A549 (cell line): Measurements from ENCODE around the gene TCEAL9. TPM values are rescaled to one million over a fixed set of nuclear protein-coding genes. Genes with fewer than 3 reads are reported as not detected.

Experiments
- ATAC-seq, 2 experiments: fragments of 200-7000 bp in 1 of 2; fragments of >200 bp in 1 of 2; cut with Nextera tagmentation in 1 of 2; cut with Tn5 transposase in 1 of 2; 3 replicates each; pipeline versions ENCODE4 v1.8.0 to v1.9.1; 2018 to 2020; ENCODE audit warnings: mild to moderate bottlenecking in 1 of 2, moderate library complexity in 1 of 2
- CTCF ChIA-PET: fragments of 300-600 bp; sonication (Branson Sonifier 250); formaldehyde crosslinking; extraction: SDS; loops from one replicate; lab custom pipeline; 2021; ENCODE audit warnings: antibody characterized with exemption, inconsistent platforms; lab: Yijun Ruan, JAX
- POLR2A ChIA-PET: fragments of 350-600 bp; formaldehyde crosslinking; extraction: SDS; loops from one replicate; lab custom pipeline; 2021; ENCODE audit warnings: antibody characterized with exemption, inconsistent platforms; lab: Yijun Ruan, JAX
- DNase-seq, 2 experiments: peaks; one replicate each; pipeline versions ENCODE4 v3.0.0 to v3.0.0-alpha.2; 2011 to 2016; ENCODE audit warnings: low read depth in 1 of 2, low spot score in 1 of 2
- FAIRE-seq: peaks from 2 replicates; lab custom pipeline; 2011; peaks lifted over from hg19 to GRCh38; lab: Jason Lieb, UNC
- H3K27ac ChIP-seq, 2 experiments: fragments of >200 bp; sonication (Bioruptor Twin); formaldehyde crosslinking; 3 replicates each; pipeline ENCODE4 v1.5.1; 2016 to 2017
- H3K4me1 ChIP-seq: fragments of >200 bp; sonication (Bioruptor Twin); formaldehyde crosslinking; 3 replicates; pipeline ENCODE4 v1.6.1; 2016
- H3K4me2 ChIP-seq: fragments of >200 bp; sonication (Bioruptor Twin); formaldehyde crosslinking; 3 replicates; pipeline ENCODE4 v1.6.1; 2016
- H3K4me3 ChIP-seq: fragments of >200 bp; sonication (Bioruptor Twin); formaldehyde crosslinking; 3 replicates; pipeline ENCODE4 v1.5.1; 2016
- H3K9me3 ChIP-seq: fragments of >200 bp; sonication (Bioruptor Twin); formaldehyde crosslinking; 3 replicates; pipeline ENCODE4 v1.6.1; 2016
- BCL3 ChIP-seq: fragments of >200 bp; sonication (Bioruptor Twin); formaldehyde crosslinking; IDR thresholded peaks from 3 replicates; pipeline ENCODE4 v1.6.1; 2016
- CBX2 ChIP-seq: fragments of 200-600 bp; sonication (generic); IDR thresholded peaks from 2 replicates; pipeline ENCODE4 v1.6.1; 2016; ENCODE audit warnings: low read depth, mild to moderate bottlenecking, borderline replicate concordance
- CBX8 ChIP-seq: fragments of 200-600 bp; sonication (generic); IDR thresholded peaks from 2 replicates; pipeline ENCODE4 v1.6.1; 2016
- CHD2 ChIP-seq: fragments of 150-350 bp; IDR thresholded peaks from 2 replicates; pipeline ENCODE4 v1.6.1; 2014; ENCODE audit warnings: low read length; ENCODE audit not compliant: partially characterized antibody
- CTCF ChIP-seq: fragments of >200 bp; sonication (Bioruptor Twin); formaldehyde crosslinking; IDR thresholded peaks from 3 replicates; pipeline ENCODE4 v1.5.1; 2016
- E2F6 ChIP-seq: IDR thresholded peaks from 2 replicates; pipeline ENCODE4 v1.6.1; 2012; ENCODE audit warnings: low read depth, borderline replicate concordance
- EHF ChIP-seq: fragments of 250-450 bp; sonication (Bioruptor Pico); IDR thresholded peaks from 2 replicates; pipeline ENCODE4 v1.5.0; 2020; ENCODE audit warnings: mild to moderate bottlenecking
- EHMT2 ChIP-seq: fragments of 200-600 bp; sonication (generic); IDR thresholded peaks from 2 replicates; pipeline ENCODE4 v1.6.1; 2016; ENCODE audit warnings: antibody characterized with exemption, low read depth, mild to moderate bottlenecking, moderate library complexity
- ELK1 ChIP-seq: fragments of 150-350 bp; IDR thresholded peaks from 2 replicates; pipeline ENCODE4 v1.6.1; 2014; ENCODE audit warnings: low read depth, mild to moderate bottlenecking, low read length
- FOSL2 ChIP-seq, 2 experiments: fragments of 450-650 bp in 1 of 2; fragments of >200 bp in 1 of 2; sonication (Bioruptor Twin) in 1 of 2; formaldehyde crosslinking; IDR thresholded peaks; 2 replicates each; pipeline versions ENCODE4 v1.5.0 to v1.6.1; 2016 to 2020; ENCODE audit warnings: mild to moderate bottlenecking in 1 of 2, moderate library complexity in 1 of 2
- HDAC2 ChIP-seq: fragments of 200-600 bp; sonication (generic); IDR thresholded peaks from 2 replicates; pipeline ENCODE4 v1.6.1; 2016
- HES2 ChIP-seq: fragments of >200 bp; sonication (Bioruptor Twin); formaldehyde crosslinking; IDR thresholded peaks from 2 replicates; pipeline ENCODE4 v1.6.1; 2016
- HEYL ChIP-seq: fragments of 250-450 bp; sonication (Bioruptor Pico); IDR thresholded peaks from 2 replicates; pipeline ENCODE4 v1.8.0; 2021; ENCODE audit warnings: mild to moderate bottlenecking, moderate library complexity
- HMGXB4 ChIP-seq: fragments of 250-450 bp; sonication (Bioruptor Pico); IDR thresholded peaks from 2 replicates; pipeline ENCODE4 v1.5.0; 2021; ENCODE audit warnings: mild to moderate bottlenecking, moderate library complexity, borderline replicate concordance
- HOXA7 ChIP-seq: fragments of 250-450 bp; sonication (Bioruptor Pico); IDR thresholded peaks from 2 replicates; pipeline ENCODE4 v1.5.0; 2020; ENCODE audit warnings: mild to moderate bottlenecking, moderate library complexity
- PBX3 ChIP-seq: IDR thresholded peaks from 2 replicates; pipeline ENCODE4 v1.6.1; 2012
- REST ChIP-seq: fragments of 200-600 bp; sonication (generic); IDR thresholded peaks from 2 replicates; pipeline ENCODE4 v1.6.1; 2016; ENCODE audit warnings: antibody characterized with exemption, mild to moderate bottlenecking, moderate library complexity
- TFCP2L1 ChIP-seq: fragments of 250-450 bp; sonication (Bioruptor Pico); IDR thresholded peaks from 2 replicates; pipeline ENCODE4 v1.5.0; 2021; ENCODE audit warnings: mild to moderate bottlenecking
- ZNF302 ChIP-seq: fragments of 250-450 bp; sonication (Bioruptor Pico); IDR thresholded peaks from 2 replicates; pipeline ENCODE4 v1.9.0; 2021; ENCODE audit warnings: inconsistent platforms, mild to moderate bottlenecking, moderate library complexity
- WGBS: methylation state at CpG from one replicate; pipeline ENCODE4 v1.1.6; 2017; ENCODE audit errors: missing lambda C conversion rate; 5-methylcytosine and 5-hydroxymethylcytosine counted together
- polyA plus RNA-seq, 4 experiments: library from polyadenylated mRNA; depleted of rRNA in 3 of 4; stranded (reverse); fragments of >200 nt; fragmentation: RNase III in 1 of 4; extraction: RNeasy Plus Mini Kit Qiagen cat#74134 plus additional on column Dnase treatment in 1 of 4; gene quantifications; 2 replicates in 3 of 4; 3 replicates in 1 of 4; pipeline ENCODE4 v1.2.3, GENCODE V29; 2011 to 2017

Gene TCEAL9
- polyA plus RNA-seq, 2 of the 4 experiments (the other 2 are of a cell fraction), result 83.7 to 153 TPM

- FAIRE-seq (no peak), DNase-seq (peak in 1 of 2 experiments; percentile 24), ATAC-seq (peak; percentile 31 to 56; a peak in 4 of 6 replicates)
- peak overlapping the region; percentile 78 for H3K4me2 ChIP-seq
- TF ChIP-seq CTCF, result no peak
- TF ChIP-seq CHD2, result peak; percentile 20
- H3K9me3 ChIP-seq, result no peaks in the 10 kb centered on the region
- 0% methylated on average over 3 of the region's 19 CpGs for WGBS
- ChIA-PET POLR2A (interaction anchor here (0.6 to 2.5 kb wide), 5 partner anchors 10 to 41 kb away, joined by 3 to 14 read pairs (median 4); partner anchors contain the start of gene TCEAL9), CTCF (interaction anchor here (1.0 to 1.1 kb wide), 2 partner anchors 34 to 51 kb away, joined by 3 read pairs; no protein-coding TSS in a partner anchor)
- peak overlapping the region; percentile 67 for H3K4me3 ChIP-seq
- H3K4me1 ChIP-seq, result peaks cover 36% of the 10 kb centered on the region
- H3K27ac ChIP-seq, result peak overlapping the region; percentile 97 to 100
Observed at GRCh38 chrX:103376979-103377324, 20.6 kb downstream of the TCEAL9 start.

- ChIA-PET CTCF (no interaction called here), POLR2A (no interaction called here)
- Histone ChIP-seq H3K9me3 (no peaks in the 10 kb centered on the region), H3K4me1 (peaks cover 21% of the 10 kb centered on the region), H3K4me3 (no peak overlapping the region), H3K27ac (no peak overlapping the region), H3K4me2 (no peak overlapping the region)
- FAIRE-seq (no peak), DNase-seq (no peak), ATAC-seq (no peak)
- WGBS, result 89% methylated on average over 2 of the region's 2 CpGs
- TF ChIP-seq PBX3 (no peak), HEYL (CRISPR knock-in tag) (no peak), ZNF302 (CRISPR knock-in tag) (no peak), EHF (no peak), HMGXB4 (CRISPR knock-in tag) (0 out of 2 replicates have a peak, but pooled peaks have one; percentile 24), FOSL2 (IDR thresholded peaks at IDR 0.05) (no peak), FOSL2 (CRISPR knock-in tag; IDR thresholded peaks at IDR 0.05) (no peak), TFCP2L1 (CRISPR knock-in tag) (no peak)
Observed at GRCh38 chrX:103378990-103379389, 22.7 kb downstream of the TCEAL9 start.

GRCh38 chrX:103382877-103383276, 26.6 kb downstream of the TCEAL9 start:
- WGBS, result 94% methylated on average over 1 of the region's 1 CpG
- TF ChIP-seq CBX8, result no peak
- no peak for TF ChIP-seq REST
- TF ChIP-seq EHMT2, result no peak
- TF ChIP-seq ELK1, result no peak
- TF ChIP-seq ZNF302 (CRISPR knock-in tag), result no peak
- TF ChIP-seq E2F6, result no peak
- no peak for TF ChIP-seq HOXA7
- no peak for TF ChIP-seq CHD2
- TF ChIP-seq HES2, result no peak
- TF ChIP-seq BCL3, result no peak
- no peak for TF ChIP-seq CBX2
- no peak for TF ChIP-seq HDAC2
- TF ChIP-seq, all 56 proteins: peak for 0
- Histone ChIP-seq H3K27ac (no peak overlapping the region), H3K4me1 (peaks cover 8% of the 10 kb centered on the region; the same call in 2 of the 3 replicates), H3K9me3 (no peaks in the 10 kb centered on the region), H3K4me3 (no peak overlapping the region), H3K4me2 (no peak overlapping the region)
- DNase-seq (no peak), FAIRE-seq (peak; percentile 86), ATAC-seq (no peak)
- CTCF ChIA-PET, result no interaction called here
- POLR2A ChIA-PET, result no interaction called here
